Calu3 (cell line): Measurements from ENCODE around the gene IQCF6. TPM values are rescaled to one million over a fixed set of nuclear protein-coding genes. Genes with fewer than 3 reads are reported as not detected.

Source experiments
- BruUV-seq: library from RNA; stranded (reverse); fragments of 400-500 nt; replicated peaks from 2 replicates; lab custom pipeline; 2021; lab: Mats Ljungman, UMichigan
- CTCF ChIA-PET: fragments of 300-600 bp; sonication (Branson Sonifier 250); formaldehyde crosslinking; loops from one replicate; lab custom pipeline; 2022; ENCODE audit warnings: antibody characterized with exemption; lab: Charles Lee
- DNase-seq: peaks from one replicate; pipeline ENCODE4 v3.0.0; 2022
- H3K27ac Mint-ChIP-seq: one replicate; pipeline ENCODE4 v1.8.0; 2022; ENCODE audit warnings: mixed read lengths; ENCODE audit not compliant: unreplicated experiment
- H3K27me3 Mint-ChIP-seq: one replicate; pipeline ENCODE4 v1.8.0; 2022; ENCODE audit warnings: mixed read lengths; ENCODE audit not compliant: unreplicated experiment
- H3K36me3 Mint-ChIP-seq: one replicate; pipeline ENCODE4 v1.8.0; 2022; ENCODE audit warnings: mild to moderate bottlenecking, moderate library complexity, mixed read lengths; ENCODE audit not compliant: insufficient read depth, unreplicated experiment
- H3K4me1 Mint-ChIP-seq: one replicate; pipeline ENCODE4 v1.8.0; 2022; ENCODE audit warnings: mild to moderate bottlenecking, low read depth, mixed read lengths; ENCODE audit not compliant: unreplicated experiment
- H3K4me3 Mint-ChIP-seq: one replicate; pipeline ENCODE4 v1.8.0; 2022; ENCODE audit warnings: mild to moderate bottlenecking, low read depth, moderate library complexity, mixed read lengths; ENCODE audit not compliant: unreplicated experiment
- H3K9me3 Mint-ChIP-seq: one replicate; pipeline ENCODE4 v1.8.0; 2022; ENCODE audit warnings: low read depth, mixed read lengths; ENCODE audit not compliant: unreplicated experiment
- CTCF ChIP-seq: fragments of 200-600 bp; IDR thresholded peaks from one replicate; pipeline ENCODE4 v1.8.0; 2022; ENCODE audit warnings: antibody characterized with exemption; ENCODE audit not compliant: unreplicated experiment
- intact Hi-C: fragments of 100-400 bp; cut with micrococcal nuclease; formaldehyde crosslinking; loops from one replicate; pipeline ENCODE4 v1.10.0; 2022; ENCODE audit not compliant: unreplicated experiment
- total RNA-seq: library from RNA; stranded (reverse); gene quantifications from 2 replicates; pipeline ENCODE4 v1.2.3, GENCODE V29; 2022

IQCF6 gene
- total RNA-seq, 1 experiment from 2014 or later: not detected

GRCh38 chr3:51739110-51739509 is 39.9 kb downstream of the IQCF6 start:
- no peak for TF ChIP-seq CTCF
- BruUV-seq: no TSS peak
- H3K4me3 Mint-ChIP-seq: no peak overlapping the region
- no peak for DNase-seq
- H3K4me1 Mint-ChIP-seq: no peaks in the 10 kb centered on the region
- intact Hi-C loops: no loop called here
- H3K36me3 Mint-ChIP-seq: no peaks in the 10 kb centered on the region
- peaks cover 26% of the 10 kb centered on the region for H3K27me3 Mint-ChIP-seq
- H3K9me3 Mint-ChIP-seq: no peaks in the 10 kb centered on the region
- no peak overlapping the region for H3K27ac Mint-ChIP-seq
- CTCF ChIA-PET: no interaction called here

- Mint-ChIP-seq H3K9me3 (no peaks in the 10 kb centered on the region), H3K27me3 (peaks cover 26% of the 10 kb centered on the region), H3K36me3 (no peaks in the 10 kb centered on the region), H3K4me1 (no peaks in the 10 kb centered on the region), H3K27ac (no peak overlapping the region), H3K4me3 (no peak overlapping the region)
- CTCF ChIA-PET: no interaction called here
- TF ChIP-seq CTCF: no peak
- intact Hi-C loops: no loop called here
- no TSS peak for BruUV-seq
- no peak for DNase-seq
Measured at GRCh38 chr3:51735950-51736349, 43.1 kb downstream of the IQCF6 start.

- CTCF ChIA-PET: interaction anchor here (0.7 kb wide), 1 partner anchor 1826 kb away, joined by 3 read pairs; no protein-coding TSS in a partner anchor
- Mint-ChIP-seq H3K36me3 (no peaks in the 10 kb centered on the region), H3K27ac (no peak overlapping the region), H3K27me3 (peaks cover 24% of the 10 kb centered on the region), H3K4me1 (peaks cover 1% of the 10 kb centered on the region), H3K4me3 (no peak overlapping the region), H3K9me3 (no peaks in the 10 kb centered on the region)
- intact Hi-C loops: no loop called here
- no peak for TF ChIP-seq CTCF
- DNase-seq: no peak
- BruUV-seq: no TSS peak
Measured at GRCh38 chr3:51735039-51735438, 44.0 kb downstream of the IQCF6 start.

- no peaks in the 10 kb centered on the region for H3K9me3 Mint-ChIP-seq
- no peak for TF ChIP-seq CTCF
Measured at GRCh38 chr3:51734572-51734907, 44.5 kb downstream of the IQCF6 start.

More at GRCh38 chr3:51734572-51734907, 44.5 kb downstream of the IQCF6 start:
- intact Hi-C loops: no loop called here
- no peak for DNase-seq
- peaks cover 19% of the 10 kb centered on the region for H3K27me3 Mint-ChIP-seq
- CTCF ChIA-PET: interaction anchor here (0.7 kb wide), 1 partner anchor 1826 kb away, joined by 3 read pairs; no protein-coding TSS in a partner anchor
- BruUV-seq: no TSS peak
- no peak overlapping the region for H3K27ac Mint-ChIP-seq
- H3K4me1 Mint-ChIP-seq: peaks cover 6% of the 10 kb centered on the region
- H3K4me3 Mint-ChIP-seq: no peak overlapping the region
- no peaks in the 10 kb centered on the region for H3K36me3 Mint-ChIP-seq
